Caco-2 (cell line): ENCODE measurements around the gene TBX4. TPM values are rescaled to one million over a fixed set of nuclear protein-coding genes. Genes with fewer than 3 reads are reported as not detected.

Source experiments
- BruUV-seq: library from RNA; stranded (reverse); fragments of 400-500 nt; replicated peaks from 2 replicates; lab custom pipeline; 2021; lab: Mats Ljungman, UMichigan
- CTCF ChIA-PET: fragments of 300-600 bp; sonication (Branson Sonifier 250); formaldehyde crosslinking; loops from one replicate; lab custom pipeline; 2022; ENCODE audit warnings: antibody characterized with exemption; lab: Charles Lee
- POLR2A ChIA-PET: fragments of 300-600 bp; sonication (Branson Sonifier 250); formaldehyde crosslinking; loops from one replicate; lab custom pipeline; 2022; ENCODE audit warnings: antibody characterized with exemption; lab: Charles Lee
- DNase-seq, 2 experiments: peaks; one replicate each; pipeline versions ENCODE4 v3.0.0 to v3.0.0-alpha.2; 2020 to 2022
- H3K27me3 ChIP-seq: replicated peaks from 2 replicates; pipeline ENCODE4 v1.6.0; 2011; ENCODE audit warnings: low read length; ENCODE audit not compliant: control insufficient read depth, insufficient read depth
- H3K36me3 ChIP-seq: 2 replicates; pipeline ENCODE4 v1.5.1; 2011; ENCODE audit warnings: low read length; ENCODE audit not compliant: control insufficient read depth, insufficient read depth
- H3K4me1 ChIP-seq: fragments of 250-450 bp; sonication (Bioruptor Pico); 2 replicates; pipeline ENCODE4 v1.5.1; 2020; ENCODE audit warnings: mild to moderate bottlenecking
- H3K4me3 ChIP-seq: 2 replicates; pipeline ENCODE4 v1.5.1; 2011; ENCODE audit warnings: low read depth, mild to moderate bottlenecking, control low read depth, low read length
- H3K9me3 ChIP-seq: fragments of 250-450 bp; sonication (Bioruptor Pico); 2 replicates; pipeline ENCODE4 v1.5.1; 2020; ENCODE audit warnings: mild to moderate bottlenecking, moderate library complexity
- H3K27ac Mint-ChIP-seq: one replicate; pipeline ENCODE4 v1.8.0; 2022; ENCODE audit warnings: mixed read lengths; ENCODE audit not compliant: unreplicated experiment
- H3K27me3 Mint-ChIP-seq: one replicate; pipeline ENCODE4 v1.8.0; 2022; ENCODE audit warnings: mixed read lengths; ENCODE audit not compliant: insufficient read depth, unreplicated experiment
- H3K36me3 Mint-ChIP-seq: one replicate; pipeline ENCODE4 v1.8.0; 2022; ENCODE audit warnings: mild to moderate bottlenecking, mixed read lengths; ENCODE audit not compliant: insufficient read depth, unreplicated experiment
- H3K4me1 Mint-ChIP-seq: one replicate; pipeline ENCODE4 v1.8.0; 2022; ENCODE audit warnings: low read depth, mixed read lengths; ENCODE audit not compliant: unreplicated experiment
- H3K4me3 Mint-ChIP-seq: one replicate; pipeline ENCODE4 v1.8.0; 2022; ENCODE audit warnings: mild to moderate bottlenecking, moderate library complexity, mixed read lengths; ENCODE audit not compliant: unreplicated experiment
- H3K9me3 Mint-ChIP-seq: one replicate; pipeline ENCODE4 v1.8.0; 2022; ENCODE audit warnings: mixed read lengths; ENCODE audit not compliant: unreplicated experiment
- intact Hi-C: fragments of 100-400 bp; cut with micrococcal nuclease; formaldehyde crosslinking; loops from one replicate; pipeline ENCODE4 v1.10.0; 2022; ENCODE audit not compliant: unreplicated experiment
- total RNA-seq: library from RNA; stranded (reverse); gene quantifications from 2 replicates; pipeline ENCODE4 v1.2.3, GENCODE V29; 2022
- TF ChIP-seq, protein P1 (sequence below), 2 experiments: fragments of 200-600 bp in 1 of 2; IDR thresholded peaks; 1 replicate in 1 of 2; 2 replicates in 1 of 2; pipeline versions ENCODE4 v1.5.1 to v1.8.0; 2011 to 2022; ENCODE audit warnings: antibody characterized with exemption in 1 of 2, control low read depth in 1 of 2, inconsistent platforms in 1 of 2, low read depth in 1 of 2, low read length in 1 of 2, mild to moderate bottlenecking in 1 of 2, moderate library complexity in 1 of 2; ENCODE audit not compliant: insufficient read depth in 1 of 2, severe bottlenecking in 1 of 2, unreplicated experiment in 1 of 2

The TBX4 gene
- total RNA-seq, 1 experiment from 2014 or later, result 2.5 TPM

DNA sequence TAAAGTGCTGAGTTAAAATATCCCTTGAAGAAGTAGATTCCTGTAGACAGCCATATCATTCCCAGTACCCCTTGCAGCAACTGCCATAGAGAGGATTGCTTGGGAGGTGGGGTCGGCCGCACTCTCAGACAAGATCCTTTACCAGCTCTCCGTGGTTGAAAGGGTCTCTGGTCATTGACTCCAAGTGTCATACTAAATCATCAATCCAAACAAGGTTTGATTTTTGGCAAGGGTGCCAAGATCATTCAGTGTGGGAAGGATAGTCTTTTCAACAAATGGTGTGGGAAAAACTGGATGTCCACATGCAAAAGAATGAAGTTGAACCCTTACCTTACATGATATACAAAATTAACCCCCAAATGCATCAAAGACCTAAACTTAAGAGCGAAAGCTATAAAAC is 30.8 kb upstream of the TBX4 start:
- H3K36me3 Mint-ChIP-seq, result no peaks in the 10 kb centered on the region
- CTCF ChIA-PET, result no interaction called here

DNA sequence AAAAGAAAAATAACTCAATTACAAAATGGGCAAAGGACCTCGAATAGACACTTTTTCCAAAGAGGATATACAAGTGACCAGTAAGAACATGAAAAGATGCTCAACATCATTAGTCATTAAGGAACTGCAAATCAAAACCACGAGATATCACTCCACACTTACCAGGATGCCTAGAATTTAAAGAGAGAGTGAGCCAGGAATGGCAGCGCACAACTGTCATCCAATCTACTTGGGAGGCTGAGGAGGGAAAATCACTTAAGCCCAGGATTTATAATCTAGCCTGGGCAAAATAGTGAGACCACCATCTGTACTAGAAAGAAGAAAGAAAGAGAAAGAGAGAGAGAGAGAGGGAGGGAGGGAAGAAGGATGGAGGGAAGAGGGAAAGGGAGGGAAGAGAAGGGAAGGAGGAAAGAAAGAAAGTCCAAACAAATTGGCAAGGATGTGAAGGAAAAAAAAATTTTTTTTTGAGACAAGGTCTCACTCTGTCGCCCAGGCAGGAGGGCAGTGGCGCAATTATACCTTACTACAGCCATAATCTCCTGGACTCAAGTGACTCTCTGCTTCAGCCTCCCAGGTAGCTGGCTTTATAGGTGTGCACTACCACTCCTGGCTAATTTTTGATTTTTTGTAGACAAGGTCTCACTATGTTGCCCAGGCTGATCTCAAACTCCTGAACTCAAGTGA is 30.0 kb upstream of the TBX4 start:
- H3K36me3 ChIP-seq, result no peaks in the 10 kb centered on the region
- Mint-ChIP-seq H3K27ac (no peak overlapping the region), H3K4me1 (peaks cover 23% of the 10 kb centered on the region), H3K27me3 (no peaks in the 10 kb centered on the region), H3K9me3 (peaks cover 9% of the 10 kb centered on the region), H3K4me3 (no peak overlapping the region), H3K36me3 (no peaks in the 10 kb centered on the region)
- no TSS peak for BruUV-seq
- H3K27me3 ChIP-seq, result no peaks in the 10 kb centered on the region
- DNase-seq, result no peak
- intact Hi-C loops, result no loop called here
- peaks cover 23% of the 10 kb centered on the region for H3K4me1 ChIP-seq
- CTCF ChIA-PET, result no interaction called here
- no peak overlapping the region for H3K4me3 ChIP-seq
- H3K9me3 ChIP-seq, result no peaks in the 10 kb centered on the region
- TF ChIP-seq, protein P1, sequence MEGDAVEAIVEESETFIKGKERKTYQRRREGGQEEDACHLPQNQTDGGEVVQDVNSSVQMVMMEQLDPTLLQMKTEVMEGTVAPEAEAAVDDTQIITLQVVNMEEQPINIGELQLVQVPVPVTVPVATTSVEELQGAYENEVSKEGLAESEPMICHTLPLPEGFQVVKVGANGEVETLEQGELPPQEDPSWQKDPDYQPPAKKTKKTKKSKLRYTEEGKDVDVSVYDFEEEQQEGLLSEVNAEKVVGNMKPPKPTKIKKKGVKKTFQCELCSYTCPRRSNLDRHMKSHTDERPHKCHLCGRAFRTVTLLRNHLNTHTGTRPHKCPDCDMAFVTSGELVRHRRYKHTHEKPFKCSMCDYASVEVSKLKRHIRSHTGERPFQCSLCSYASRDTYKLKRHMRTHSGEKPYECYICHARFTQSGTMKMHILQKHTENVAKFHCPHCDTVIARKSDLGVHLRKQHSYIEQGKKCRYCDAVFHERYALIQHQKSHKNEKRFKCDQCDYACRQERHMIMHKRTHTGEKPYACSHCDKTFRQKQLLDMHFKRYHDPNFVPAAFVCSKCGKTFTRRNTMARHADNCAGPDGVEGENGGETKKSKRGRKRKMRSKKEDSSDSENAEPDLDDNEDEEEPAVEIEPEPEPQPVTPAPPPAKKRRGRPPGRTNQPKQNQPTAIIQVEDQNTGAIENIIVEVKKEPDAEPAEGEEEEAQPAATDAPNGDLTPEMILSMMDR (IDR thresholded peaks at IDR 0.05; ENCODE audit: insufficient read depth in 1 of 2, low read depth in 1 of 2, low read length in 1 of 2, severe bottlenecking in 1 of 2, unreplicated experiment in 1 of 2), result no peak
- POLR2A ChIA-PET, result no interaction called here

More for the DNA sequence above, 30.8 kb upstream of the TBX4 start:
- H3K4me1 ChIP-seq, result peaks cover 22% of the 10 kb centered on the region
- Mint-ChIP-seq H3K9me3 (peaks cover 9% of the 10 kb centered on the region), H3K27me3 (no peaks in the 10 kb centered on the region), H3K4me3 (no peak overlapping the region), H3K4me1 (peaks cover 16% of the 10 kb centered on the region), H3K27ac (no peak overlapping the region)
- no peak overlapping the region for H3K4me3 ChIP-seq
- TF ChIP-seq, protein P1 (IDR thresholded peaks at IDR 0.05; ENCODE audit: insufficient read depth in 1 of 2, low read depth in 1 of 2, low read length in 1 of 2, severe bottlenecking in 1 of 2, unreplicated experiment in 1 of 2), result no peak
- POLR2A ChIA-PET, result no interaction called here
- intact Hi-C loops, result no loop called here
- no peak for DNase-seq
- H3K9me3 ChIP-seq, result no peaks in the 10 kb centered on the region
- BruUV-seq, result no TSS peak
- H3K36me3 ChIP-seq, result no peaks in the 10 kb centered on the region
- H3K27me3 ChIP-seq, result no peaks in the 10 kb centered on the region

GRCh38 chr17:61422869-61423268 is 29.4 kb upstream of the TBX4 start:
- H3K27ac Mint-ChIP-seq, result no peak overlapping the region
- H3K4me1 ChIP-seq, result peaks cover 23% of the 10 kb centered on the region
- no peak overlapping the region for H3K4me3 ChIP-seq
- TF ChIP-seq, protein P1 (IDR thresholded peaks at IDR 0.05; ENCODE audit: insufficient read depth in 1 of 2, low read depth in 1 of 2, low read length in 1 of 2, severe bottlenecking in 1 of 2, unreplicated experiment in 1 of 2), result no peak
- no peaks in the 10 kb centered on the region for H3K27me3 ChIP-seq
- DNase-seq, result no peak
- no peak overlapping the region for H3K4me3 Mint-ChIP-seq
- CTCF ChIA-PET, result no interaction called here
- no TSS peak for BruUV-seq
- no peaks in the 10 kb centered on the region for H3K27me3 Mint-ChIP-seq
- H3K36me3 ChIP-seq, result no peaks in the 10 kb centered on the region
- H3K9me3 Mint-ChIP-seq, result peaks cover 9% of the 10 kb centered on the region
- peaks cover 3% of the 10 kb centered on the region; the same call in 1 of the 2 replicates for H3K9me3 ChIP-seq
- POLR2A ChIA-PET, result no interaction called here
- intact Hi-C loops, result no loop called here
- H3K4me1 Mint-ChIP-seq, result peaks cover 29% of the 10 kb centered on the region
- no peaks in the 10 kb centered on the region for H3K36me3 Mint-ChIP-seq
